Measurements from ENCODE around the gene GALK2.

DNA sequence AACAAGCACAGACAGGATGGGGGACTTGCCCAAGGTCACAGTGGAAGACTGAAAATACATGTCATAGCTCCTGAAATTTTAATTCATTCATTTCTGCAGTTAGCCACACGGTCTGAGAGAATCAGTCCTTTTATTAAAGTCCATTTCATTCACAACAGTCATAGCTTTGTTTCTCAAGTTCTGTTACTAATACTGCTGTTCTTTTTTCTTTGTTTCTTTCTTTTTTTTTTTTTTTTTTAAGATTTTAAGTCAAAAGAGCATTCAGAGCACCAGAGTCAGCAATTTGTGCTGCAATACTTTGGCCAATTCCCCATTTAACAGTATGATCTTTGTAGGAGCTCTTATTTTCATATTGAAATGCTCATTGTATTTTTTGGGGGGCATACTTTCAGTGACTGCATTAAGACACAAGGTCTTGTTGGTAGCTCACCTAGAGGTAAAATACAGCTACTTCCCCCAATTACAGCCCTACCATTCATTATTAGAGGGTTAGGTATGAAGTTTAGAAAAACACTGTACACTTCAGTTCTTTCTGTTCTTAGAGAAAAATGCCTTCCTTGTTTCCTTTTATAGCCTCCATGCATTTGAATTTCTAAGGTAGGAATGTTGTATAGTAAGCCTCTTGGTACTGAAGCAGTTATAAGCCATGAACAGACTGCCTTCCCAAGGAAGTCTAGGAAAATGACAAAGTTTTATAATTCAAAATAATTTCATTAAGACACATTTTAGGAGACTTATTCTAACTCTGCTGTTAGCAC lies 9.6 kb downstream of the GALK2 start:
- TF ChIP-seq, protein P1, sequence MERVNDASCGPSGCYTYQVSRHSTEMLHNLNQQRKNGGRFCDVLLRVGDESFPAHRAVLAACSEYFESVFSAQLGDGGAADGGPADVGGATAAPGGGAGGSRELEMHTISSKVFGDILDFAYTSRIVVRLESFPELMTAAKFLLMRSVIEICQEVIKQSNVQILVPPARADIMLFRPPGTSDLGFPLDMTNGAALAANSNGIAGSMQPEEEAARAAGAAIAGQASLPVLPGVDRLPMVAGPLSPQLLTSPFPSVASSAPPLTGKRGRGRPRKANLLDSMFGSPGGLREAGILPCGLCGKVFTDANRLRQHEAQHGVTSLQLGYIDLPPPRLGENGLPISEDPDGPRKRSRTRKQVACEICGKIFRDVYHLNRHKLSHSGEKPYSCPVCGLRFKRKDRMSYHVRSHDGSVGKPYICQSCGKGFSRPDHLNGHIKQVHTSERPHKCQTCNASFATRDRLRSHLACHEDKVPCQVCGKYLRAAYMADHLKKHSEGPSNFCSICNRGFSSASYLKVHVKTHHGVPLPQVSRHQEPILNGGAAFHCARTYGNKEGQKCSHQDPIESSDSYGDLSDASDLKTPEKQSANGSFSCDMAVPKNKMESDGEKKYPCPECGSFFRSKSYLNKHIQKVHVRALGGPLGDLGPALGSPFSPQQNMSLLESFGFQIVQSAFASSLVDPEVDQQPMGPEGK (CRISPR knock-in tag; IDR thresholded peaks at IDR 0.05; ENCODE audit: borderline replicate concordance): no peak
- TF ChIP-seq OSR1 (CRISPR knock-in tag; IDR thresholded peaks at IDR 0.05) (no peak), ZFP3 (CRISPR knock-in tag; IDR thresholded peaks at IDR 0.05) (no peak), SNAI2 (CRISPR knock-in tag; IDR thresholded peaks at IDR 0.05) (no peak), RARB (CRISPR knock-in tag; IDR thresholded peaks at IDR 0.05) (no peak), ZC3H10 (CRISPR knock-in tag; IDR thresholded peaks at IDR 0.05) (no peak), ZFP30 (CRISPR knock-in tag; IDR thresholded peaks at IDR 0.05) (no peak)
- TF ChIP-seq, protein P2, sequence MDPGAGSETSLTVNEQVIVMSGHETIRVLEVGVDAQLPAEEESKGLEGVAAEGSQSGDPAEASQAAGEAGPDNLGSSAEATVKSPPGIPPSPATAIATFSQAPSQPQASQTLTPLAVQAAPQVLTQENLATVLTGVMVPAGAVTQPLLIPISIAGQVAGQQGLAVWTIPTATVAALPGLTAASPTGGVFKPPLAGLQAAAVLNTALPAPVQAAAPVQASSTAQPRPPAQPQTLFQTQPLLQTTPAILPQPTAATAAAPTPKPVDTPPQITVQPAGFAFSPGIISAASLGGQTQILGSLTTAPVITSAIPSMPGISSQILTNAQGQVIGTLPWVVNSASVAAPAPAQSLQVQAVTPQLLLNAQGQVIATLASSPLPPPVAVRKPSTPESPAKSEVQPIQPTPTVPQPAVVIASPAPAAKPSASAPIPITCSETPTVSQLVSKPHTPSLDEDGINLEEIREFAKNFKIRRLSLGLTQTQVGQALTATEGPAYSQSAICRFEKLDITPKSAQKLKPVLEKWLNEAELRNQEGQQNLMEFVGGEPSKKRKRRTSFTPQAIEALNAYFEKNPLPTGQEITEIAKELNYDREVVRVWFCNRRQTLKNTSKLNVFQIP (CRISPR knock-in tag; IDR thresholded peaks at IDR 0.05; ENCODE audit: borderline replicate concordance, low read depth): no peak
- TF ChIP-seq, protein P3, sequence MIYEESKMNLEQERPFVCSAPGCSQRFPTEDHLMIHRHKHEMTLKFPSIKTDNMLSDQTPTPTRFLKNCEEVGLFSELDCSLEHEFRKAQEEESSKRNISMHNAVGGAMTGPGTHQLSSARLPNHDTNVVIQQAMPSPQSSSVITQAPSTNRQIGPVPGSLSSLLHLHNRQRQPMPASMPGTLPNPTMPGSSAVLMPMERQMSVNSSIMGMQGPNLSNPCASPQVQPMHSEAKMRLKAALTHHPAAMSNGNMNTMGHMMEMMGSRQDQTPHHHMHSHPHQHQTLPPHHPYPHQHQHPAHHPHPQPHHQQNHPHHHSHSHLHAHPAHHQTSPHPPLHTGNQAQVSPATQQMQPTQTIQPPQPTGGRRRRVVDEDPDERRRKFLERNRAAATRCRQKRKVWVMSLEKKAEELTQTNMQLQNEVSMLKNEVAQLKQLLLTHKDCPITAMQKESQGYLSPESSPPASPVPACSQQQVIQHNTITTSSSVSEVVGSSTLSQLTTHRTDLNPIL (CRISPR knock-in tag; IDR thresholded peaks at IDR 0.05; ENCODE audit: low read depth): no peak
- TF ChIP-seq, protein P4, sequence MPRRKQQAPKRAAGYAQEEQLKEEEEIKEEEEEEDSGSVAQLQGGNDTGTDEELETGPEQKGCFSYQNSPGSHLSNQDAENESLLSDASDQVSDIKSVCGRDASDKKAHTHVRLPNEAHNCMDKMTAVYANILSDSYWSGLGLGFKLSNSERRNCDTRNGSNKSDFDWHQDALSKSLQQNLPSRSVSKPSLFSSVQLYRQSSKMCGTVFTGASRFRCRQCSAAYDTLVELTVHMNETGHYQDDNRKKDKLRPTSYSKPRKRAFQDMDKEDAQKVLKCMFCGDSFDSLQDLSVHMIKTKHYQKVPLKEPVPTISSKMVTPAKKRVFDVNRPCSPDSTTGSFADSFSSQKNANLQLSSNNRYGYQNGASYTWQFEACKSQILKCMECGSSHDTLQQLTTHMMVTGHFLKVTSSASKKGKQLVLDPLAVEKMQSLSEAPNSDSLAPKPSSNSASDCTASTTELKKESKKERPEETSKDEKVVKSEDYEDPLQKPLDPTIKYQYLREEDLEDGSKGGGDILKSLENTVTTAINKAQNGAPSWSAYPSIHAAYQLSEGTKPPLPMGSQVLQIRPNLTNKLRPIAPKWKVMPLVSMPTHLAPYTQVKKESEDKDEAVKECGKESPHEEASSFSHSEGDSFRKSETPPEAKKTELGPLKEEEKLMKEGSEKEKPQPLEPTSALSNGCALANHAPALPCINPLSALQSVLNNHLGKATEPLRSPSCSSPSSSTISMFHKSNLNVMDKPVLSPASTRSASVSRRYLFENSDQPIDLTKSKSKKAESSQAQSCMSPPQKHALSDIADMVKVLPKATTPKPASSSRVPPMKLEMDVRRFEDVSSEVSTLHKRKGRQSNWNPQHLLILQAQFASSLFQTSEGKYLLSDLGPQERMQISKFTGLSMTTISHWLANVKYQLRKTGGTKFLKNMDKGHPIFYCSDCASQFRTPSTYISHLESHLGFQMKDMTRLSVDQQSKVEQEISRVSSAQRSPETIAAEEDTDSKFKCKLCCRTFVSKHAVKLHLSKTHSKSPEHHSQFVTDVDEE (CRISPR knock-in tag; IDR thresholded peaks at IDR 0.05): no peak

Data from SK-N-SH treated with all-trans-retinoic acid at 6 μM for 48 hours (cell line).